Activated naive CD8-positive, alpha-beta T cell treated with anti-CD3 and anti-CD28 coated beads, Interleukin-2, amount 10 ng/mL, durations not matched to agents 7 days and 5 days (primary cell): ENCODE measurements around the gene PLEKHA5. TPM values are rescaled to one million over a fixed set of nuclear protein-coding genes. Genes with fewer than 3 reads are reported as not detected.
"Not testable (repeated sequence)": the region's sequence is repeated elsewhere in the genome, so short reads cannot be mapped to it uniquely, and the experiment has no call there.

Experiments used
- ATAC-seq: fragments of 150-1000 bp; cut with Tn5 transposase; one replicate; pipeline ENCODE4 v1.10.0; 2021; ENCODE audit warnings: low read depth, moderate library complexity
- POLR2A ChIA-PET: fragments of 350-600 bp; sonication (Branson Sonifier 250); formaldehyde crosslinking; loops from one replicate; lab custom pipeline; 2021; ENCODE audit warnings: antibody characterized with exemption; lab: Charles Lee
- DNase-seq: peaks from one replicate; pipeline ENCODE4 v3.0.0; 2021
- H3K27ac Mint-ChIP-seq: one replicate; pipeline ENCODE4 v1.8.0; 2022; ENCODE audit warnings: mild to moderate bottlenecking, mixed read lengths
- H3K27me3 Mint-ChIP-seq: one replicate; pipeline ENCODE4 v1.8.0; 2022; ENCODE audit warnings: mild to moderate bottlenecking, moderate library complexity, mixed read lengths
- H3K36me3 Mint-ChIP-seq: one replicate; pipeline ENCODE4 v1.8.0; 2021; ENCODE audit warnings: mild to moderate bottlenecking, mixed read lengths
- H3K4me1 Mint-ChIP-seq: one replicate; pipeline ENCODE4 v1.8.0; 2021; ENCODE audit warnings: mixed read lengths
- H3K4me3 Mint-ChIP-seq: one replicate; pipeline ENCODE4 v1.8.0; 2022; ENCODE audit warnings: mild to moderate bottlenecking, moderate library complexity, mixed read lengths
- H3K9me3 Mint-ChIP-seq: one replicate; pipeline ENCODE4 v1.8.0; 2021; ENCODE audit warnings: mixed read lengths
- total RNA-seq, 2 experiments: library from RNA; stranded (reverse); gene quantifications; one replicate each; pipeline ENCODE4 v1.2.3, GENCODE V29; 2021

PLEKHA5 gene
- total RNA-seq, 2 experiments from 2014 or later: 4.4 to 5.5 TPM

- H3K4me3 Mint-ChIP-seq: no peak overlapping the region
- POLR2A ChIA-PET: no interaction called here
- peaks cover 3% of the 10 kb centered on the region for H3K27me3 Mint-ChIP-seq
- ATAC-seq: no peak
- H3K36me3 Mint-ChIP-seq: no peaks in the 10 kb centered on the region
- no peak for DNase-seq
- no peaks in the 10 kb centered on the region for H3K4me1 Mint-ChIP-seq
- H3K9me3 Mint-ChIP-seq: no peaks in the 10 kb centered on the region
- no peak overlapping the region for H3K27ac Mint-ChIP-seq
Observed at GRCh38 chr12:19161216-19161615, 31.7 kb downstream of the PLEKHA5 start.

- no peaks in the 10 kb centered on the region for H3K9me3 Mint-ChIP-seq
- POLR2A ChIA-PET: no interaction called here
- H3K27me3 Mint-ChIP-seq: peaks cover 3% of the 10 kb centered on the region
Observed at GRCh38 chr12:19165451-19165850, 35.9 kb downstream of the PLEKHA5 start.

GRCh38 chr12:19166387-19166786 lies 36.9 kb downstream of the PLEKHA5 start:
- H3K27me3 Mint-ChIP-seq: peaks cover 3% of the 10 kb centered on the region
- POLR2A ChIA-PET: no interaction called here
- H3K36me3 Mint-ChIP-seq: no peaks in the 10 kb centered on the region
- H3K9me3 Mint-ChIP-seq: no peaks in the 10 kb centered on the region
- DNase-seq: no peak
- no peaks in the 10 kb centered on the region for H3K4me1 Mint-ChIP-seq
- no peak overlapping the region for H3K4me3 Mint-ChIP-seq
- H3K27ac Mint-ChIP-seq: no peak overlapping the region
- ATAC-seq: no peak

More at GRCh38 chr12:19165451-19165850, 35.9 kb downstream of the PLEKHA5 start:
- no peak overlapping the region for H3K4me3 Mint-ChIP-seq
- no peaks in the 10 kb centered on the region for H3K4me1 Mint-ChIP-seq
- ATAC-seq (no peak), DNase-seq (no peak)
- H3K27ac Mint-ChIP-seq: no peak overlapping the region
- no peaks in the 10 kb centered on the region for H3K36me3 Mint-ChIP-seq

GRCh38 chr12:19166956-19167355 lies 37.4 kb downstream of the PLEKHA5 start:
- ATAC-seq (no peak), DNase-seq (no peak)
- no peaks in the 10 kb centered on the region for H3K36me3 Mint-ChIP-seq
- peaks cover 3% of the 10 kb centered on the region for H3K27me3 Mint-ChIP-seq
- no peaks in the 10 kb centered on the region for H3K9me3 Mint-ChIP-seq
- no peak overlapping the region for H3K27ac Mint-ChIP-seq
- no peaks in the 10 kb centered on the region for H3K4me1 Mint-ChIP-seq
- no peak overlapping the region for H3K4me3 Mint-ChIP-seq
- POLR2A ChIA-PET: interaction anchor here (0.6 kb wide), 1 partner anchor 116 kb away, joined by 4 read pairs; no protein-coding TSS in a partner anchor

- POLR2A ChIA-PET: no interaction called here
- DNase-seq: no peak
- H3K9me3 Mint-ChIP-seq: no peaks in the 10 kb centered on the region
- peaks cover 3% of the 10 kb centered on the region for H3K27me3 Mint-ChIP-seq
- no peak for ATAC-seq
- H3K36me3 Mint-ChIP-seq: no peaks in the 10 kb centered on the region
- H3K27ac Mint-ChIP-seq: no peak overlapping the region
- no peaks in the 10 kb centered on the region for H3K4me1 Mint-ChIP-seq
- no peak overlapping the region for H3K4me3 Mint-ChIP-seq
Observed at GRCh38 chr12:19167708-19168107, 38.2 kb downstream of the PLEKHA5 start.

- Mint-ChIP-seq H3K4me1 (no peaks in the 10 kb centered on the region), H3K9me3 (no peaks in the 10 kb centered on the region), H3K27me3 (peaks cover 3% of the 10 kb centered on the region), H3K36me3 (no peaks in the 10 kb centered on the region), H3K4me3 (no peak overlapping the region), H3K27ac (no peak overlapping the region)
- DNase-seq (no peak), ATAC-seq (no peak)
- POLR2A ChIA-PET: no interaction called here
Observed at GRCh38 chr12:19168644-19169043, 39.1 kb downstream of the PLEKHA5 start.

- DNase-seq (no peak), ATAC-seq (no peak)
- Mint-ChIP-seq H3K36me3 (no peaks in the 10 kb centered on the region), H3K27me3 (peaks cover 3% of the 10 kb centered on the region), H3K4me3 (no peak overlapping the region), H3K27ac (no peak overlapping the region), H3K9me3 (no peaks in the 10 kb centered on the region), H3K4me1 (no peaks in the 10 kb centered on the region)
- POLR2A ChIA-PET: no interaction called here
Observed at GRCh38 chr12:19169222-19169621, 39.7 kb downstream of the PLEKHA5 start.

GRCh38 chr12:19170286-19170685 lies 40.8 kb downstream of the PLEKHA5 start:
- H3K27ac Mint-ChIP-seq, H3K36me3 Mint-ChIP-seq, H3K4me1 Mint-ChIP-seq, ATAC-seq, H3K4me3 Mint-ChIP-seq, DNase-seq, H3K27me3 Mint-ChIP-seq, POLR2A ChIA-PET, H3K9me3 Mint-ChIP-seq: not testable (repeated sequence)

GRCh38 chr12:19171731-19172130 lies 42.2 kb downstream of the PLEKHA5 start:
- H3K36me3 Mint-ChIP-seq: no peaks in the 10 kb centered on the region
- DNase-seq: no peak
- H3K4me3 Mint-ChIP-seq: no peak overlapping the region
- POLR2A ChIA-PET: no interaction called here
- no peak overlapping the region for H3K27ac Mint-ChIP-seq
- ATAC-seq: no peak
- H3K9me3 Mint-ChIP-seq: no peaks in the 10 kb centered on the region
- no peaks in the 10 kb centered on the region for H3K27me3 Mint-ChIP-seq
- no peaks in the 10 kb centered on the region for H3K4me1 Mint-ChIP-seq

- POLR2A ChIA-PET: no interaction called here
- DNase-seq (no peak), ATAC-seq (no peak)
- no peaks in the 10 kb centered on the region for H3K4me1 Mint-ChIP-seq
- H3K36me3 Mint-ChIP-seq: no peaks in the 10 kb centered on the region
- no peaks in the 10 kb centered on the region for H3K27me3 Mint-ChIP-seq
- no peak overlapping the region for H3K4me3 Mint-ChIP-seq
- no peak overlapping the region for H3K27ac Mint-ChIP-seq
- no peaks in the 10 kb centered on the region for H3K9me3 Mint-ChIP-seq
Observed at GRCh38 chr12:19177754-19178153, 48.2 kb downstream of the PLEKHA5 start.

GRCh38 chr12:19179986-19180385 lies 50.5 kb downstream of the PLEKHA5 start:
- Mint-ChIP-seq H3K9me3 (no peaks in the 10 kb centered on the region), H3K4me1 (no peaks in the 10 kb centered on the region), H3K27ac (no peak overlapping the region), H3K27me3 (no peaks in the 10 kb centered on the region), H3K36me3 (no peaks in the 10 kb centered on the region), H3K4me3 (no peak overlapping the region)
- POLR2A ChIA-PET: no interaction called here
- ATAC-seq (no peak), DNase-seq (no peak)

GRCh38 chr12:19181666-19182426 lies 52.3 kb downstream of the PLEKHA5 start:
- no peaks in the 10 kb centered on the region for H3K27me3 Mint-ChIP-seq
- POLR2A ChIA-PET: interaction anchor here (0.5 kb wide), 1 partner anchor 213 kb away, joined by 5 read pairs; no protein-coding TSS in a partner anchor
- no peak overlapping the region for H3K27ac Mint-ChIP-seq
- H3K4me3 Mint-ChIP-seq: no peak overlapping the region
- no peaks in the 10 kb centered on the region for H3K4me1 Mint-ChIP-seq
- no peaks in the 10 kb centered on the region for H3K9me3 Mint-ChIP-seq
- DNase-seq: no peak
- H3K36me3 Mint-ChIP-seq: no peaks in the 10 kb centered on the region
- no peak for ATAC-seq

- DNase-seq (no peak), ATAC-seq (no peak)
- POLR2A ChIA-PET: no interaction called here
- Mint-ChIP-seq H3K36me3 (no peaks in the 10 kb centered on the region), H3K27ac (no peak overlapping the region), H3K4me3 (no peak overlapping the region), H3K9me3 (no peaks in the 10 kb centered on the region), H3K27me3 (peaks cover 4% of the 10 kb centered on the region), H3K4me1 (no peaks in the 10 kb centered on the region)
Observed at GRCh38 chr12:19183121-19183838, 53.7 kb downstream of the PLEKHA5 start.
